Right atrium auricular region (tissue), 2 donors: ENCODE measurements around the gene RASAL2. TPM values are rescaled to one million over a fixed set of nuclear protein-coding genes. Genes with fewer than 3 reads are reported as not detected.

Experiments
- DNase-seq: peaks from one replicate; pipeline ENCODE4 v3.0.0-alpha.2; 2019; ENCODE audit warnings: low spot score
- H3K27ac ChIP-seq, 2 donors: fragments of 200-600 bp; sonication (generic); 1 replicate in 1 of 2; 2 replicates in 1 of 2; pipeline ENCODE4 v1.5.1; 2016 to 2019
- H3K27me3 ChIP-seq, 2 donors: fragments of 200-600 bp; sonication (generic); one replicate each; pipeline versions ENCODE4 v1.5.1 to v1.6.0; 2017 to 2019
- H3K36me3 ChIP-seq: fragments of 200-600 bp; sonication (generic); one replicate; pipeline ENCODE4 v1.5.1; 2016
- H3K4me1 ChIP-seq, 2 donors: fragments of 200-600 bp; sonication (generic); one replicate each; pipeline versions ENCODE4 v1.5.1 to v1.6.0; 2017 to 2019
- H3K4me3 ChIP-seq, 2 donors: fragments of 200-600 bp; sonication (generic); 1 replicate in 1 of 2; 2 replicates in 1 of 2; pipeline ENCODE4 v1.5.1; 2017 to 2019; ENCODE audit warnings: mild to moderate bottlenecking in 1 of 2, moderate library complexity in 1 of 2
- H3K9me3 ChIP-seq, 2 donors: fragments of 200-600 bp; sonication (generic); one replicate each; pipeline ENCODE4 v1.5.1; 2019
- CTCF ChIP-seq, 2 donors: fragments of 200-600 bp; sonication (generic); IDR thresholded peaks; one replicate each; pipeline ENCODE4 v1.5.1; 2019; ENCODE audit warnings: antibody characterized with exemption in 2 of 2
- total RNA-seq, 2 donors: library from RNA; depleted of rRNA; stranded (reverse); fragments of >200 nt; gene quantifications; one replicate each; pipeline ENCODE4 v1.1.0, GENCODE V29; 2016

The RASAL2 gene
- total RNA-seq, 2 donors from 2014 or later = 34.1 to 44.7 TPM

GRCh38 chr1:178169649-178170048 lies 75.7 kb downstream of the RASAL2 start:
- Histone ChIP-seq H3K27me3 (no peaks in the 10 kb centered on the region), H3K27ac (no peak overlapping the region), H3K9me3 (no peaks in the 10 kb centered on the region), H3K36me3 (no peaks in the 10 kb centered on the region), H3K4me1 (peaks cover 0 to 50% of the 10 kb centered on the region in 2 donors), H3K4me3 (no peak overlapping the region)
- DNase-seq = no peak
- TF ChIP-seq CTCF (IDR thresholded peaks at IDR 0.05) = no peak

DNA sequence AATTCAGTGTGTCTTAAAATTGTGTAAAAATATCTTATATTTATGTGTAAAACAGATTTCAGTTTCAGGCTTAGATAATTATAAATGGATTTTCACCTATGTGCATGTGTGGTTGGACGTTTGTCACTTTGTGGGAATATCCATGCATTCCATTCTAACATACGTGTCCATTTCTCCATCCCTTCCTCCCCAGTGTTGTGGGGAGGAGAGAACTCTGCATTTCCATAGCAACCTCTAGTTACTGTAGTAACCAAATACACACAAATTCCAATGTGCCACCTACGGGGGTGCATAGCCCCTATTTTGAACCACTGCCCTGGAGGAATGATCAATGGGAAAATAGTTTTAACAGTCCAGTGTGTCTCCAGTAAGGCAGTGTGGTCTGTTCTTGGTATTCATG lies 79.0 kb downstream of the RASAL2 start:
- TF ChIP-seq CTCF (IDR thresholded peaks at IDR 0.05) = no peak
- H3K27ac ChIP-seq = no peak overlapping the region
- H3K36me3 ChIP-seq = no peaks in the 10 kb centered on the region
- no peaks in the 10 kb centered on the region for H3K9me3 ChIP-seq
- peaks cover 0 to 43% of the 10 kb centered on the region in 2 donors for H3K4me1 ChIP-seq
- no peak for DNase-seq
- no peaks in the 10 kb centered on the region for H3K27me3 ChIP-seq
- no peak overlapping the region for H3K4me3 ChIP-seq

GRCh38 chr1:178174539-178174938 lies 80.6 kb downstream of the RASAL2 start:
- TF ChIP-seq CTCF (IDR thresholded peaks at IDR 0.05) = no peak
- Histone ChIP-seq H3K9me3 (no peaks in the 10 kb centered on the region), H3K4me3 (no peak overlapping the region), H3K27ac (peak overlapping the region in 1 of 2 donors; percentile 61), H3K27me3 (no peaks in the 10 kb centered on the region), H3K36me3 (no peaks in the 10 kb centered on the region), H3K4me1 (peaks cover 0 to 34% of the 10 kb centered on the region in 2 donors)
- no peak for DNase-seq

- Histone ChIP-seq H3K9me3 (no peaks in the 10 kb centered on the region), H3K27me3 (no peaks in the 10 kb centered on the region), H3K4me3 (no peak overlapping the region), H3K4me1 (peaks cover 0 to 9% of the 10 kb centered on the region in 2 donors), H3K36me3 (no peaks in the 10 kb centered on the region), H3K27ac (no peak overlapping the region)
- DNase-seq = no peak
- TF ChIP-seq CTCF (IDR thresholded peaks at IDR 0.05) = no peak
Measured at GRCh38 chr1:178180405-178180804, 86.5 kb downstream of the RASAL2 start.

DNA sequence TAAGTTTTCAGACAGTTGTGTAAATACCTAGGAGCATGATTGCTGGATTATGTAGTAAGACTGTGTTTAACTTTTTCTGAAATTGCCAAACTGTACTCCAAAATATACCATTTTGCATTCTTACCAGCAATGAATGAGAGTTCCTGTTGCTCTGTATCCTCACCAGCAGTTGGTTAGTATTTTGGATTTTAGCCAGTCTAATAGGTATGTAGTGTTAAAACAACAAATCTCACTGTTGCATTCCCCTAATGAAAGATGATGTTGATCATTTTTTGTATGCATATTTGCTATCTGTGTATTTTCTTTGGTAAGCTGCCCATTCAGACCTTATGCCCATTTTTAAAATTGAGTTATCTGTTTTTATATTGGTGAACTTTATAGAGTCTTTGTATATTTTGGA lies 89.9 kb downstream of the RASAL2 start:
- TF ChIP-seq CTCF (IDR thresholded peaks at IDR 0.05) = no peak

GRCh38 chr1:178188306-178188705 lies 94.4 kb downstream of the RASAL2 start:
- no peak for DNase-seq
- no peaks in the 10 kb centered on the region for H3K27me3 ChIP-seq
- no peaks in the 10 kb centered on the region for H3K9me3 ChIP-seq
- no peak overlapping the region for H3K4me3 ChIP-seq
- peak overlapping the region in 1 of 2 donors; percentile 2 for H3K27ac ChIP-seq
- H3K36me3 ChIP-seq = no peaks in the 10 kb centered on the region
- TF ChIP-seq CTCF (IDR thresholded peaks at IDR 0.05) = no peak
- H3K4me1 ChIP-seq = peaks cover 0 to 20% of the 10 kb centered on the region in 2 donors

More for the DNA sequence above, 89.9 kb downstream of the RASAL2 start:
- Histone ChIP-seq H3K27ac (no peak overlapping the region), H3K9me3 (no peaks in the 10 kb centered on the region), H3K4me3 (no peak overlapping the region), H3K27me3 (no peaks in the 10 kb centered on the region), H3K36me3 (no peaks in the 10 kb centered on the region), H3K4me1 (peaks cover 0 to 15% of the 10 kb centered on the region in 2 donors)
- no peak for DNase-seq
